CD4-positive, CD25-positive, alpha-beta regulatory T cell (primary cell): ENCODE data around the gene HSD3B7. TPM values are rescaled to one million over a fixed set of nuclear protein-coding genes. Genes with fewer than 3 reads are reported as not detected.
A peak's percentile ranks its signal among the peaks of the same experiment; 100 is the strongest.

ENCODE experiments used
- ATAC-seq, 2 donors: fragments of 150-1000 bp; cut with Tn5 transposase; one replicate each; pipeline ENCODE4 v1.10.0; 2021; ENCODE audit warnings: low read depth in 2 of 2, moderate number of reproducible peaks in 2 of 2, moderate library complexity in 1 of 2
- DNase-seq, 3 donors: peaks; one replicate each; pipeline versions ENCODE4 v3.0.0 to v3.0.0-alpha.2; 2012 to 2022; ENCODE audit warnings: mixed read lengths in 1 of 3
- H3K27ac ChIP-seq: one replicate; pipeline ENCODE4 v1.7.0; 2013; ENCODE audit warnings: mild to moderate bottlenecking, low read length; ENCODE audit not compliant: insufficient read depth, poor library complexity, severe bottlenecking
- H3K27me3 ChIP-seq: one replicate; pipeline ENCODE4 v1.7.0; 2013; ENCODE audit warnings: low read length; ENCODE audit not compliant: control insufficient read depth, insufficient read depth
- H3K36me3 ChIP-seq: one replicate; pipeline ENCODE4 v1.7.0; 2013; ENCODE audit warnings: mild to moderate bottlenecking, low read length, moderate library complexity; ENCODE audit not compliant: control insufficient read depth, insufficient read depth
- H3K4me1 ChIP-seq: 2 replicates; pipeline ENCODE4 v1.7.0; 2013; ENCODE audit warnings: mild to moderate bottlenecking, low read length; ENCODE audit not compliant: insufficient read depth, control insufficient read depth, poor library complexity, severe bottlenecking
- H3K4me3 ChIP-seq: one replicate; pipeline ENCODE4 v1.7.0; 2013; ENCODE audit warnings: low read depth, mild to moderate bottlenecking, low read length, moderate library complexity
- H3K9me3 ChIP-seq, 2 experiments: 1 replicate in 1 of 2; 2 replicates in 1 of 2; pipeline ENCODE4 v1.7.0; 2013; ENCODE audit warnings: low read length in 2 of 2, mild to moderate bottlenecking in 1 of 2, moderate library complexity in 1 of 2; ENCODE audit not compliant: control insufficient read depth in 2 of 2
- H3K27ac Mint-ChIP-seq, 3 donors: one replicate each; pipeline ENCODE4 v1.8.0; 2020 to 2022; ENCODE audit warnings: mild to moderate bottlenecking in 3 of 3, mixed read lengths in 3 of 3, moderate library complexity in 2 of 3
- H3K27me3 Mint-ChIP-seq: one replicate; pipeline ENCODE4 v1.8.0; 2022; ENCODE audit warnings: mild to moderate bottlenecking, mixed read lengths
- H3K36me3 Mint-ChIP-seq: one replicate; pipeline ENCODE4 v1.8.0; 2020; ENCODE audit warnings: mixed read lengths
- H3K4me1 Mint-ChIP-seq, 4 donors: one replicate each; pipeline ENCODE4 v1.8.0; 2020 to 2022; ENCODE audit warnings: mixed read lengths in 4 of 4, mild to moderate bottlenecking in 1 of 4
- H3K4me3 Mint-ChIP-seq, 4 donors: one replicate each; pipeline ENCODE4 v1.8.0; 2020 to 2022; ENCODE audit warnings: mild to moderate bottlenecking in 4 of 4, mixed read lengths in 4 of 4, moderate library complexity in 3 of 4
- H3K9me3 Mint-ChIP-seq, 7 donors: one replicate each; pipeline ENCODE4 v1.8.0; 2020 to 2022; ENCODE audit warnings: mixed read lengths in 7 of 7, mild to moderate bottlenecking in 3 of 7, moderate library complexity in 2 of 7
- polyA plus RNA-seq, 4 donors: library from polyadenylated mRNA; unstranded; fragments of 300-500 nt; fragmentation: Illumina TruSeq; gene quantifications; one replicate each; pipeline ENCODE4 v1.2.3, GENCODE V29; 2021
- total RNA-seq: library from RNA; stranded (reverse); gene quantifications from one replicate; pipeline ENCODE4 v1.2.3, GENCODE V29; 2022

The HSD3B7 gene
- total and polyA plus RNA-seq, 5 donors from 2014 or later: 0.07 to 0.31 TPM; not detected in 3

DNA sequence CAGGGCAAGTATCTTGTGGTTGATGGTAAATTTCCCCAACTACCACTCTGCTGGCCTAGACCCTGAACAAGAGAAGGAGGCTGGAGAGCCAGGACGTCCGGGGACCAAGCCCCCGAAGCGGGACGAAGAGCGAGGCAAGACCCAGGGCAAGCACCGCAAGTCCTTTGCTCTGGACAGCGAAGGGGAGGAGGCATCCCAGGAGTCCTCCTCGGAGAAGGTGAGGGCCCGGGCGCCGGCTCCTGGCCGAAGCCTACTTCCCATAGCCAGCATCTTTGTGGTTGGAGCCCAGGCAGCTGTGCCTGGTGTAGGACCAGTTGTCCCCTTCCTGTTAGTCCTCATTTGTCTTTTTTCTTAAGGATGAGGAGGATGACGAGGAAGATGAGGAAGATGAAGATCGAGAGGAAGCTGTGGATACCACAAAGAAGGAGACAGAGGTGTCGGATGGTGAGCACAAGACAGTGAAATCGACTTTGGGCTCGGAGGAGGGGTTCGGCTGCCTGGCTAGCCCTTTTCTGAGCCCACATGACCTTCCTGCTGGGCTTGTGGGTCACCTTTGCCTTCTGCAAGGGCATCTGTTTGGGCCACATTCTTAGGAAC lies 15.7 kb upstream of the HSD3B7 start:
- H3K27ac Mint-ChIP-seq: no peak overlapping the region
- no peak overlapping the region for H3K4me3 Mint-ChIP-seq
- peaks cover 0 to 15% (median 6%) of the 10 kb centered on the region in 4 donors for H3K4me1 Mint-ChIP-seq
- Histone ChIP-seq H3K36me3 (peaks cover 78% of the 10 kb centered on the region), H3K4me1 (no peaks in the 10 kb centered on the region), H3K27me3 (no peaks in the 10 kb centered on the region), H3K27ac (no peak overlapping the region), H3K4me3 (no peak overlapping the region), H3K9me3 (no peaks in the 10 kb centered on the region)
- no peaks in the 10 kb centered on the region for H3K9me3 Mint-ChIP-seq
- no peak for ATAC-seq
- DNase-seq: no peak
- H3K27me3 Mint-ChIP-seq: no peaks in the 10 kb centered on the region
- peaks cover 49% of the 10 kb centered on the region for H3K36me3 Mint-ChIP-seq

DNA sequence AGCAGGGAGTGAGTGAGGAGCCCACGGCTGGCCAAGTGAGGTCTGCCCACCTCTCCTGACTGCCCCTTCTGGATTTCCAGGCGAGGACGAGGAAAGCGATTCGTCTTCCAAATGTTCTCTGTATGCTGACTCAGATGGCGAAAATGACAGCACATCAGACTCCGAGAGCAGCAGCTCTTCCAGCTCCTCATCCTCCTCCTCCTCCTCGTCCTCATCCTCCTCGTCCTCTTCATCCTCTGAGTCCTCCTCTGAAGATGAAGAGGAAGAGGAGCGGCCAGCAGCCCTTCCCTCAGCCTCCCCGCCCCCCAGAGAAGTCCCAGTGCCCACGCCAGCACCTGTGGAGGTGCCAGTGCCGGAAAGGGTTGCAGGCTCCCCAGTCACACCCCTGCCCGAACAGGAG lies 13.7 kb upstream of the HSD3B7 start:
- DNase-seq (no peak), ATAC-seq (no peak)
- H3K36me3 Mint-ChIP-seq: peaks cover 54% of the 10 kb centered on the region
- no peaks in the 10 kb centered on the region for H3K4me1 ChIP-seq
- no peak overlapping the region for H3K4me3 Mint-ChIP-seq
- no peaks in the 10 kb centered on the region for H3K27me3 Mint-ChIP-seq
- H3K9me3 ChIP-seq: no peaks in the 10 kb centered on the region
- no peak overlapping the region for H3K27ac Mint-ChIP-seq
- H3K4me3 ChIP-seq: no peak overlapping the region
- H3K27ac ChIP-seq: no peak overlapping the region
- H3K36me3 ChIP-seq: peaks cover 74% of the 10 kb centered on the region
- peaks cover 0 to 18% (median 8%) of the 10 kb centered on the region in 4 donors for H3K4me1 Mint-ChIP-seq
- no peaks in the 10 kb centered on the region for H3K9me3 Mint-ChIP-seq
- H3K27me3 ChIP-seq: no peaks in the 10 kb centered on the region

DNA sequence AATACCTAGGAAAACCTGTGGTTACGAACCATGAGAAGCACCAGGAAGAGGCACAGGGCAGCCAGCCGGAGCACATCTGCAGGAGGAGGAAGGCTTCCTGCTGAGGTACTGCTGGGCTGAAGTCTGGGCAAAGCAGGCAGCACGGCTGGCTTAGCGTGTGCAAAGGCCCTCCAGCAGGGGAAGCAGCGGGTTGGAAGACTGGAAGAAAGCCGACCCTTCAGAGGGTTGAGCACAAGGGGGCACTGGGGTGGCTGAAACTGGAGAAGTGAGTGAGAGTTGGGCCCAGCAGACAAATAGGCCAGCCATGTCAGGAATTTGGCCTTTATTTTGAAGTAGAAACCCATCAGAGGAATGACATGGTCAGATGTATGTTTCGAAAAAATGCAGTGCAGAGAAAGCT lies 12.1 kb upstream of the HSD3B7 start:
- Mint-ChIP-seq H3K27ac (peak overlapping the region in 1 of 3 donors; percentile 38), H3K36me3 (peaks cover 51% of the 10 kb centered on the region)
- no peaks in the 10 kb centered on the region for H3K9me3 ChIP-seq

DNA sequence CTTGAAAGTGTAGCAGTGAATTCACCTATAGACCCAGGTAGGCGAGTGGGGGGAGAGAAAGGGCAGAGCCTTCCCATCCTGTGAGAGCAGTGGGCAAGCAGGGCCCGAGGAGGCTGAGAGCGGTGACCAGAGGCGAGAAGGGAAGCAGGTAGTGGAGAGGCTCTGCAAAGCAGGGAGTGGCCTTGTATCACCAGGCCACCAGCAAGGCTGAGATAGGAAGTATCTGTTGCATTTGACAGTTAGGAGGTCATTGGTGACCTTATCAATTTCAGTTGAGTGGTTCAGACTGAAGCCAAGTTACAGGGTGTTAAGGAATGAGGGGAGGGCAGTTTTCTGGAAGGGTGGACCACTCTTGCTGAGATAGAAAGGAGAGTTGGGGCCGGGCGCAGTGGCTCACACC lies 10.7 kb upstream of the HSD3B7 start:
- H3K27me3 Mint-ChIP-seq: no peaks in the 10 kb centered on the region
- ATAC-seq: no peak
- Histone ChIP-seq H3K36me3 (peaks cover 68% of the 10 kb centered on the region), H3K4me1 (no peaks in the 10 kb centered on the region), H3K27me3 (no peaks in the 10 kb centered on the region), H3K9me3 (no peaks in the 10 kb centered on the region), H3K4me3 (no peak overlapping the region), H3K27ac (no peak overlapping the region)
- peak overlapping the region in 2 of 3 donors; percentile 17 to 84 for H3K27ac Mint-ChIP-seq
- H3K4me3 Mint-ChIP-seq: no peak overlapping the region
- no peak for DNase-seq
- peaks cover 48% of the 10 kb centered on the region for H3K36me3 Mint-ChIP-seq
- H3K9me3 Mint-ChIP-seq: no peaks in the 10 kb centered on the region
- peaks cover 0 to 20% (median 7%) of the 10 kb centered on the region in 4 donors for H3K4me1 Mint-ChIP-seq

More for the DNA sequence above, 12.1 kb upstream of the HSD3B7 start:
- DNase-seq (no peak), ATAC-seq (no peak)
- H3K4me3 ChIP-seq: no peak overlapping the region
- H3K36me3 ChIP-seq: peaks cover 74% of the 10 kb centered on the region
- no peaks in the 10 kb centered on the region for H3K27me3 ChIP-seq
- peaks cover 0 to 18% (median 6%) of the 10 kb centered on the region in 4 donors for H3K4me1 Mint-ChIP-seq
- no peaks in the 10 kb centered on the region for H3K9me3 Mint-ChIP-seq
- no peak overlapping the region for H3K4me3 Mint-ChIP-seq
- no peaks in the 10 kb centered on the region for H3K27me3 Mint-ChIP-seq
- H3K27ac ChIP-seq: no peak overlapping the region
- H3K4me1 ChIP-seq: no peaks in the 10 kb centered on the region

DNA sequence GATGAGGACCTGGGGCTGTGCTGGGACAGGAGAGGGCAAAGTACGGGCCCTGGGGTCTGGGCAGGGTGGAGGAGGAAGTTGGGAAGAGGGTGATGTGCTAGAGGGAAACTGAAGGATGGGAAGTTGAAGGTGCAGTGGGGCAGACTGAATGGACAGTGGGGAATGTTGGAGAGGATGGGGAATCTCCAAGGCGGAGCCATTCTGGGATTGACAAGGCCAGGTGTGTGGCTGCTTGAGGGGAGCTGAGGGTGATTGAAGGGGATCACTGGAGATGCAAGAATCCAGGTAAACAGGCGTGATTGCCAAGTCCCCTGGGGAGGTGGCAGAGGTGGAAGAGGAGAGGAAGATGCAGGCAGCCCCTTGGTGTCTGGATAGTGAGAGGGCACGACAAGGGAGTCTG lies 8.5 kb upstream of the HSD3B7 start:
- peaks cover 37% of the 10 kb centered on the region for H3K36me3 Mint-ChIP-seq
- no peaks in the 10 kb centered on the region for H3K27me3 Mint-ChIP-seq
- Histone ChIP-seq H3K27ac (no peak overlapping the region), H3K27me3 (no peaks in the 10 kb centered on the region), H3K9me3 (no peaks in the 10 kb centered on the region), H3K4me3 (no peak overlapping the region), H3K4me1 (no peaks in the 10 kb centered on the region), H3K36me3 (peaks cover 65% of the 10 kb centered on the region)
- ATAC-seq (no peak), DNase-seq (no peak)
- H3K9me3 Mint-ChIP-seq: peaks cover 0 to 1% (median 0%) of the 10 kb centered on the region in 7 donors
- H3K4me1 Mint-ChIP-seq: peaks cover 0 to 17% (median 7%) of the 10 kb centered on the region in 4 donors
- peak overlapping the region in 1 of 3 donors; percentile 9 for H3K27ac Mint-ChIP-seq
- H3K4me3 Mint-ChIP-seq: no peak overlapping the region

DNA sequence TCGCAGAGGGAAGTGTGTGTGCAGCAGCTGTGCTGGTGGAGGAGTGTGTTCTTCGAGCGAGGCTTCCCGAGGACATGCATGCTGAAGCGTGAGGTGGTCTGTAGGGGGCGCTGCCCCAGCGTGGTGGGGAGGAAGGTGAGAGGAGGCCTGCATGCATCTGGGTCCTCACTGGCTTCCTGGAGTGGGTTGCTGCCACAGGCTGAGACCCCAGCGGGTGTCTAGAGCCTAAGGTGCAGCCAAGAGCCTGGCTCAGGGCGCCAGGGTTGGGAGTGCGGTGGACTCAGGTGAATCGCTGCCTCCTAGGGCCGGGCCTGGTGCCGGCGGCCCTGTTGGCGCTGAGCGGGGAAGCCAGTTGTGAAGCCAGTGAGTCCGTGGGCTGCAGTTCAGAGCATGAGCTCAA lies 7.5 kb upstream of the HSD3B7 start:
- ATAC-seq (peak in 1 of 2 donors; percentile 19), DNase-seq (peak in 1 of 3 donors; percentile 26)
- Mint-ChIP-seq H3K27ac (no peak overlapping the region), H3K36me3 (peaks cover 31% of the 10 kb centered on the region), H3K4me3 (no peak overlapping the region), H3K27me3 (no peaks in the 10 kb centered on the region), H3K9me3 (peaks cover 0 to 1% (median 0%) of the 10 kb centered on the region in 7 donors), H3K4me1 (peaks cover 0 to 14% (median 7%) of the 10 kb centered on the region in 4 donors)
- Histone ChIP-seq H3K27me3 (no peaks in the 10 kb centered on the region), H3K36me3 (peaks cover 60% of the 10 kb centered on the region), H3K4me1 (no peaks in the 10 kb centered on the region), H3K27ac (no peak overlapping the region), H3K4me3 (no peak overlapping the region), H3K9me3 (no peaks in the 10 kb centered on the region)

DNA sequence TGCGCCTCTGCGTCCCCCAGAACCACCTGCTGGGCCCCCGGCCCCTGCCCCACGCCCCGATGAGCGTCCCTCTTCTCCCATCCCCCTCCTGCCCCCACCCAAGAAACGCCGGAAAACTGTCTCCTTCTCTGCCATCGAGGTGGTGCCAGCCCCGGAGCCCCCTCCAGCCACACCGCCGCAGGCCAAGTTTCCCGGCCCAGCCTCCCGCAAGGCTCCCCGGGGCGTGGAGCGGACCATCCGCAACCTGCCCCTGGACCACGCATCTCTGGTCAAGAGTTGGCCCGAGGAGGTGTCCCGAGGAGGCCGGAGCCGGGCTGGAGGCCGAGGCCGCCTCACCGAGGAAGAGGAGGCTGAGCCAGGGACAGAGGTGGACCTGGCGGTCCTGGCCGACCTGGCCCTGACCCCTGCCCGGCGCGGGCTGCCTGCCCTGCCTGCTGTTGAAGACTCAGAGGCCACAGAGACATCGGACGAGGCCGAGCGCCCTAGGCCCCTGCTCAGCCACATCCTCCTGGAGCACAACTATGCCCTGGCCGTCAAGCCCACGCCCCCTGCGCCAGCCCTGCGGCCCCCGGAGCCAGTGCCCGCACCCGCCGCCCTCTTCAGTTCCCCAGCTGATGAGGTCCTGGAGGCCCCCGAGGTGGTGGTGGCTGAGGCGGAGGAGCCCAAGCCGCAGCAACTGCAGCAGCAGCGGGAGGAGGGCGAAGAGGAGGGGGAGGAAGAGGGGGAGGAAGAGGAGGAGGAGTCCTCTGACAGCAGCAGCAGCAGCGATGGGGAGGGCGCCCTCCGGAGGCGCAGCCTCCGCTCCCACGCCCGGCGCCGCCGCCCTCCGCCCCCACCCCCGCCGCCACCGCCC lies 5.6 kb upstream of the HSD3B7 start:
- peaks cover 0 to 1% (median 0%) of the 10 kb centered on the region in 7 donors for H3K9me3 Mint-ChIP-seq
- H3K4me3 Mint-ChIP-seq: no peak overlapping the region
- ATAC-seq (no peak), DNase-seq (no peak)
- H3K36me3 Mint-ChIP-seq: peaks cover 23% of the 10 kb centered on the region
- H3K27ac Mint-ChIP-seq: no peak overlapping the region
- Histone ChIP-seq H3K4me3 (no peak overlapping the region), H3K36me3 (peaks cover 55% of the 10 kb centered on the region), H3K27ac (no peak overlapping the region), H3K4me1 (no peaks in the 10 kb centered on the region), H3K9me3 (no peaks in the 10 kb centered on the region), H3K27me3 (no peaks in the 10 kb centered on the region)
- H3K27me3 Mint-ChIP-seq: no peaks in the 10 kb centered on the region
- peaks cover 0 to 13% (median 3%) of the 10 kb centered on the region in 4 donors for H3K4me1 Mint-ChIP-seq
